ENCODE measurements around the gene PCBP3.

DNA sequence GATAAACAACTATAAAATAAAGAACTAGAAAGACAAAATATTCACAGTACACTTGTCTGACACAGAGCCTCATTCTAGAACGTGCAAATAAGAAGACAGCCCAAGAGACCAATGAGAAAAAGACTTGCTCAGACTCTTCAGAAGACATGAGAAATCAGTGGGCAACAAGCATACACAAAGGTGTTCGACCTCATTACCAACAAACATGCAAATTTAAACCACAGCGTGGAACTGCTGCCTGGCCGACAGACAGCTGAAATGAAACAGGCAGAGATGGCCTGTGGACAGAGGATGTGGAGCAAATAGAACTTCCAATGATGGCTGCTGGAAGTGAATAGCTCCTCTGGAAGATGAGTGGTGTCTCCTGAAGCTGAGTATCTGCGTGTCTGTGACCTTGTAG is 315.7 kb downstream of the PCBP3 start:
- TF ChIP-seq, protein P1, sequence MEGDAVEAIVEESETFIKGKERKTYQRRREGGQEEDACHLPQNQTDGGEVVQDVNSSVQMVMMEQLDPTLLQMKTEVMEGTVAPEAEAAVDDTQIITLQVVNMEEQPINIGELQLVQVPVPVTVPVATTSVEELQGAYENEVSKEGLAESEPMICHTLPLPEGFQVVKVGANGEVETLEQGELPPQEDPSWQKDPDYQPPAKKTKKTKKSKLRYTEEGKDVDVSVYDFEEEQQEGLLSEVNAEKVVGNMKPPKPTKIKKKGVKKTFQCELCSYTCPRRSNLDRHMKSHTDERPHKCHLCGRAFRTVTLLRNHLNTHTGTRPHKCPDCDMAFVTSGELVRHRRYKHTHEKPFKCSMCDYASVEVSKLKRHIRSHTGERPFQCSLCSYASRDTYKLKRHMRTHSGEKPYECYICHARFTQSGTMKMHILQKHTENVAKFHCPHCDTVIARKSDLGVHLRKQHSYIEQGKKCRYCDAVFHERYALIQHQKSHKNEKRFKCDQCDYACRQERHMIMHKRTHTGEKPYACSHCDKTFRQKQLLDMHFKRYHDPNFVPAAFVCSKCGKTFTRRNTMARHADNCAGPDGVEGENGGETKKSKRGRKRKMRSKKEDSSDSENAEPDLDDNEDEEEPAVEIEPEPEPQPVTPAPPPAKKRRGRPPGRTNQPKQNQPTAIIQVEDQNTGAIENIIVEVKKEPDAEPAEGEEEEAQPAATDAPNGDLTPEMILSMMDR (IDR thresholded peaks at IDR 0.05) = no peak
- no peak for TF ChIP-seq POLR2A (IDR thresholded peaks at IDR 0.05)
